Stomach (tissue), 9 donors: ENCODE data around the gene ZNF827. TPM values are rescaled to one million over a fixed set of nuclear protein-coding genes. Genes with fewer than 3 reads are reported as not detected.
A peak's percentile ranks its signal among the peaks of the same experiment; 100 is the strongest.

Source experiments
- DNase-seq, 2 donors: peaks; one replicate each; pipeline versions ENCODE4 v3.0.0 to v3.0.0-alpha.2; 2013 to 2019
- H3K27ac ChIP-seq, 5 donors: fragments of 200-600 bp in 4 of 5; sonication (generic) in 4 of 5; one replicate each; pipeline ENCODE4 v1.5.1; 2013 to 2019; ENCODE audit warnings: mild to moderate bottlenecking in 1 of 5, moderate library complexity in 1 of 5
- H3K27me3 ChIP-seq, 3 donors: fragments of 200-600 bp; sonication (generic); one replicate each; pipeline ENCODE4 v1.5.1; 2017 to 2019; ENCODE audit warnings: mixed run types in 1 of 3
- H3K36me3 ChIP-seq, 4 donors: fragments of 200-600 bp; sonication (generic); 1 replicate in 3 of 4; 2 replicates in 1 of 4; pipeline ENCODE4 v1.5.1; 2016 to 2019
- H3K4me1 ChIP-seq, 4 donors: fragments of 200-600 bp; sonication (generic); one replicate each; pipeline ENCODE4 v1.5.1; 2016 to 2019
- H3K4me3 ChIP-seq, 4 donors: fragments of 200-600 bp; sonication (generic) in 3 of 4; one replicate each; pipeline ENCODE4 v1.5.1; 2016 to 2019; ENCODE audit warnings: mild to moderate bottlenecking in 1 of 4
- H3K9me3 ChIP-seq, 4 donors: fragments of 200-600 bp; sonication (generic); one replicate each; pipeline ENCODE4 v1.5.1; 2016 to 2019
- EP300 ChIP-seq: sonication (generic); formaldehyde crosslinking; IDR thresholded peaks from one replicate; pipeline ENCODE4 v1.6.1; 2017; ENCODE audit warnings: antibody characterized with exemption
- POLR2A ChIP-seq, 4 donors: fragments of 450-650 bp; IDR thresholded peaks; one replicate each; pipeline ENCODE4 v1.6.1; 2016; ENCODE audit warnings: antibody characterized with exemption in 4 of 4, control low read depth in 2 of 4, mild to moderate bottlenecking in 1 of 4, moderate library complexity in 1 of 4
- POLR2AphosphoS5 ChIP-seq, 3 donors: sonication (generic); formaldehyde crosslinking; IDR thresholded peaks; one replicate each; pipeline ENCODE4 v1.6.1; 2016; ENCODE audit warnings: antibody characterized with exemption in 3 of 3
- WGBS, 5 donors: extraction: QIAGEN DNeasy Blood & Tissue Kit in 3 of 5; methylation state at CpG; one replicate each; pipeline versions ENCODE4 v1.1.5 to v1.1.7; 2013 to 2018; 5-methylcytosine and 5-hydroxymethylcytosine counted together
- intact Hi-C: fragments of 100-400 bp; cut with DNase I; formaldehyde crosslinking; loops from one replicate; pipeline ENCODE4 v1.15.1; 2023; ENCODE audit warnings: low total_unique reads
- polyA plus RNA-seq, 3 donors: library from polyadenylated mRNA; stranded (reverse); fragments of 200-250 nt; gene quantifications; one replicate each; pipeline ENCODE4 v1.2.3, GENCODE V29; 2013
- total RNA-seq, 5 donors: library from RNA; depleted of rRNA; stranded (reverse); fragments of >200 nt; gene quantifications; one replicate each; pipeline versions ENCODE4 v1.1.0 to v1.2.3, GENCODE V29; 2014 to 2016
- TF ChIP-seq, protein P1 (sequence below), 7 experiments: fragments of 450-650 bp in 4 of 7; fragments of 200-600 bp in 3 of 7; sonication (generic) in 3 of 7; IDR thresholded peaks; one replicate each; pipeline ENCODE4 v1.5.1; 2016 to 2019; ENCODE audit warnings: antibody characterized with exemption in 7 of 7, control low read depth in 2 of 7, mild to moderate bottlenecking in 1 of 7
- donor health status: healthy with polysubstance abuse.
- donor health status: Bipolar disorder and iron deficiency.
- donor health status: healthy.

ZNF827 gene
- total and polyA plus RNA-seq, 8 donors, result 1.7 to 109 (median 13.5) TPM

DNA sequence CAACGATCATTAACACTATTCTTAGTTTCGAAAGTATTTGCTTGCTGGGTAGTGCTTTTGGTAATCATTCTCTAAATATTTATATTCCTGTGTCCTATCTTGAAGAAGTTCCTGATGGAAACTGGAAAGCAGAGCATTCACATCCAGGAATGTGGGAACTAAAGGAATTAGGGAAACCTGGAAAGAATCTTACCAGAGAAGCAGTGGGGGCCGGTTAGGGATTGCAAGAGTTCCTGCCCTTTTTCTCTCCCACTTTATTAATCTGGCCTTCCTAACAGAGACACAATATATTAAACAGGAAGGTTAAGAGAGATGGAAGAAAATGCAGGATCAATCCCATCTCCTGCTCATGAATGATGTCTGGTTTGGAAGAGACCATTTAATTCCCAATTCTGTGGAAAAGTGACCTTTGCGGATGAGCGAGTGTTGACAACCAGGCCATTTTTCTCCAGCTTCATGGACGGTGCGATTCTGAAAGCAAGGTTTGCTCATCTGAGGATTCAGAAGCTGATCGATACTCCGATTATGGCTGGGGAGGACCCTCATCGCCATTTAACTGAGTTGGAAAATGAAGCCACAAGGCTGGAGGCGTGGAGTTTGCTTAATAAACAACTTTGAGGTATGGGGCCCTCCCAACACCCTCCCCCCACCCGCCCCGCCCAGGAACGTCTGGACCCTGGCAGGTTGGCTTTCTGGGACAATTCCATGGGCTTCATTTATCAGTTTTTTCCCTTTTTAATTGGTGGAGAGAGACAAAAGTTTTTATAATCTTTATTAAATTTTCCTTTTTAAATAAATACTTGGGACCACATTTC lies 206.4 kb downstream of the ZNF827 start:
- peak overlapping the region; percentile 43 to 66 (median 57) for H3K4me3 ChIP-seq
- H3K36me3 ChIP-seq, result no peaks in the 10 kb centered on the region
- DNase-seq, result peak in 1 of 2 donors; percentile 45
- H3K9me3 ChIP-seq, result no peaks in the 10 kb centered on the region
- TF ChIP-seq EP300 (no peak), POLR2A (IDR thresholded peaks at IDR 0.05) (no peak), POLR2AphosphoS5 (IDR thresholded peaks at IDR 0.05) (no peak)
- TF ChIP-seq, protein P1, sequence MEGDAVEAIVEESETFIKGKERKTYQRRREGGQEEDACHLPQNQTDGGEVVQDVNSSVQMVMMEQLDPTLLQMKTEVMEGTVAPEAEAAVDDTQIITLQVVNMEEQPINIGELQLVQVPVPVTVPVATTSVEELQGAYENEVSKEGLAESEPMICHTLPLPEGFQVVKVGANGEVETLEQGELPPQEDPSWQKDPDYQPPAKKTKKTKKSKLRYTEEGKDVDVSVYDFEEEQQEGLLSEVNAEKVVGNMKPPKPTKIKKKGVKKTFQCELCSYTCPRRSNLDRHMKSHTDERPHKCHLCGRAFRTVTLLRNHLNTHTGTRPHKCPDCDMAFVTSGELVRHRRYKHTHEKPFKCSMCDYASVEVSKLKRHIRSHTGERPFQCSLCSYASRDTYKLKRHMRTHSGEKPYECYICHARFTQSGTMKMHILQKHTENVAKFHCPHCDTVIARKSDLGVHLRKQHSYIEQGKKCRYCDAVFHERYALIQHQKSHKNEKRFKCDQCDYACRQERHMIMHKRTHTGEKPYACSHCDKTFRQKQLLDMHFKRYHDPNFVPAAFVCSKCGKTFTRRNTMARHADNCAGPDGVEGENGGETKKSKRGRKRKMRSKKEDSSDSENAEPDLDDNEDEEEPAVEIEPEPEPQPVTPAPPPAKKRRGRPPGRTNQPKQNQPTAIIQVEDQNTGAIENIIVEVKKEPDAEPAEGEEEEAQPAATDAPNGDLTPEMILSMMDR (IDR thresholded peaks at IDR 0.05), result no peak
- peaks cover 39 to 64% (median 56%) of the 10 kb centered on the region in 4 donors for H3K4me1 ChIP-seq
- WGBS, 5 donors, result 24 to 39% (median 29%) methylated on average over 14 of the region's 14 CpGs
- H3K27ac ChIP-seq, result peak overlapping the region; percentile 93 to 99 (median 96)
- intact Hi-C loops, result no loop called here
- H3K27me3 ChIP-seq, result no peaks in the 10 kb centered on the region

DNA sequence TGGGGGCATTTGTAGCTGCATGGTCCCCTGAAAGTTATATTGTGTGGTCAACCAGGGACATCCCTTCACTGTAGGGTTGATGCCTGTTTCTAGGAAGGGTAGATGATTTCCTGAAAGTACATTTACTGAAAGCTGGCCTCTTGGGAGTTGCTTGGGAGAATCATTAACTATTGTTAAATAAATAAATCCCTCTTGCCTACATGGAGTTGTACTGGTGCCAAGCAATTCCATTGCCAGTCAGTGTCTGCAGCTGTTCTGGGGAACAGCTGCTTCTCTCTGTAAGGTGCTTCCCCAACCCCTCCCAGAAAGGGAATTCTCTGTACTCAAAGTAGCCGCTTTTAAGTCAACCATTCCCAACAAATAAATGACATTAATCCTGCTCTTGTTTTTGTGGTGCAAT lies 207.6 kb downstream of the ZNF827 start:
- no peak overlapping the region for H3K4me3 ChIP-seq
- H3K27me3 ChIP-seq, result no peaks in the 10 kb centered on the region
- intact Hi-C loops, result no loop called here
- H3K27ac ChIP-seq, result peak overlapping the region in 4 of 5 donors; percentile 3 to 96 (median 46)
- H3K9me3 ChIP-seq, result no peaks in the 10 kb centered on the region
- no peaks in the 10 kb centered on the region for H3K36me3 ChIP-seq
- TF ChIP-seq POLR2AphosphoS5 (IDR thresholded peaks at IDR 0.05), result peak in 1 of 3 donors; percentile 46
- TF ChIP-seq POLR2A (IDR thresholded peaks at IDR 0.05), result no peak
- TF ChIP-seq, protein P1 (IDR thresholded peaks at IDR 0.05), result no peak
- no peak for TF ChIP-seq EP300
- 17 to 41% (median 25%) methylated on average over 1 of the region's 1 CpG for WGBS, 5 donors
- peaks cover 31 to 55% (median 48%) of the 10 kb centered on the region in 4 donors for H3K4me1 ChIP-seq
- DNase-seq, result peak; percentile 76 to 87

DNA sequence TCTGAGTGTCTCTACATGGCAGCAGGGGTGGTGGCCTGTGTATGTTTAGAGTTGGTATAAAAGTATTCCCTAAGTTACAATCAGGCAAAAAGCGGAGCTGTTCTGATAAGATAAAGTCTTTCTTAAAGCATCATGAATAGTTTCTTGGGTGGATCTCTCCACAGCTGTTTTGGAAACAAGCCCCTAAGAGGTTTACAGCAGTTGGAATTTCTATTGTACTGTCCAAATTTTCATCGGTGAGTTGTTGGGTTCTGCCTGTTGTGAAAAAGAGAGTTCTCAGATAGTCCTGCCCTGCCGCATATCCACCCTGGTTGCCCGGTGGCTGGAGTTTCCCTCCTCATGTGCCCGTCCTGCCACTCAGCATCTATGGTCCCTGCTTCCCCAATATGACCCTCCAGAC lies 208.6 kb downstream of the ZNF827 start:
- Histone ChIP-seq H3K9me3 (no peaks in the 10 kb centered on the region), H3K4me3 (no peak overlapping the region), H3K27ac (peak overlapping the region in 1 of 5 donors; percentile 96), H3K27me3 (no peaks in the 10 kb centered on the region), H3K36me3 (no peaks in the 10 kb centered on the region), H3K4me1 (peaks cover 21 to 45% (median 38%) of the 10 kb centered on the region in 4 donors)
- intact Hi-C loops, result no loop called here
- TF ChIP-seq, protein P1 (IDR thresholded peaks at IDR 0.05), result no peak
- no peak for TF ChIP-seq POLR2A (IDR thresholded peaks at IDR 0.05)
- TF ChIP-seq EP300, result no peak
- TF ChIP-seq POLR2AphosphoS5 (IDR thresholded peaks at IDR 0.05), result no peak
- WGBS, 5 donors, result 71 to 79% (median 73%) methylated on average over 5 of the region's 5 CpGs
- DNase-seq, result no peak

DNA sequence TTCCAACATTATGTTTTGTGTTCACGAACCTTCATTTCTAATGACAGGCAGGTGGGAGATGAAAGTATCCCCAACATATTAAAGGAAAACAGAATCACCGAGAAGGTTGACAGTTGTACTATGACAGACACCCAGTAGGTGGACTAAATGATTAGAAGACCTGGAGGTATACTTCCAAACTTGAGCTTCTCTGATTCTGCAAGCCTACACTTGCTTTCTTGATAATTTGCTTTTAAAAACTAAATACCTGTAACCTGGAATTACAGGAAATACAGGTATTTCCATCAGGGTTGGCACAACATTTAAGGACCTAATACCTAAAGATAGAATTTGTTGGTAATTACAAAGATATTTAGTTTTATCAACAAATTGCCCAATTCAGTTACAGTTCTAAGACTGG lies 215.3 kb downstream of the ZNF827 start:
- intact Hi-C loops, result no loop called here
- TF ChIP-seq, protein P1 (IDR thresholded peaks at IDR 0.05), result no peak
- TF ChIP-seq POLR2AphosphoS5 (IDR thresholded peaks at IDR 0.05), result no peak
- TF ChIP-seq EP300, result no peak
- no peak for TF ChIP-seq POLR2A (IDR thresholded peaks at IDR 0.05)
- DNase-seq, result peak in 1 of 2 donors; percentile 43
- no peak overlapping the region for H3K27ac ChIP-seq
- no peaks in the 10 kb centered on the region for H3K4me1 ChIP-seq
- no peaks in the 10 kb centered on the region for H3K27me3 ChIP-seq
- 79 to 87% (median 81%) methylated on average over 2 of the region's 2 CpGs for WGBS, 5 donors
- no peaks in the 10 kb centered on the region for H3K9me3 ChIP-seq
- no peak overlapping the region for H3K4me3 ChIP-seq
- no peaks in the 10 kb centered on the region for H3K36me3 ChIP-seq
